ENCODE results near the gene C16orf86. TPM values are rescaled to one million over a fixed set of nuclear protein-coding genes. Genes with fewer than 3 reads are reported as not detected.
A peak's percentile ranks its signal among the peaks of the same experiment; 100 is the strongest.

C16orf86 gene
- total and polyA plus RNA-seq, 4 donors: 2.6 to 14.4 (median 5.5) TPM

- no peaks in the 10 kb centered on the region for H3K9me3 ChIP-seq (ENCODE audit: control insufficient read depth, low read length)
- H3K27me3 ChIP-seq (ENCODE audit: control insufficient read depth in 1 of 2, insufficient read depth in 2 of 2, low read length in 1 of 2): no peaks in the 10 kb centered on the region
- WGBS, 2 donors: 88 to 89% methylated on average over 6 of the region's 6 CpGs
- H3K36me3 ChIP-seq (ENCODE audit: control insufficient read depth in 1 of 2, insufficient read depth in 2 of 2, low read length in 1 of 2): no peaks in the 10 kb centered on the region
- H3K27ac ChIP-seq (ENCODE audit: low read depth in 1 of 2, low read length in 2 of 2): no peak overlapping the region
- no peak for DNase-seq
- intact Hi-C loops (cut with DNase I): loop anchor here (2.0 to 5.0 kb wide), 2 partner anchors 121 to 148 kb away; no protein-coding TSS in a partner anchor
- H3K4me3 ChIP-seq (ENCODE audit: low read length in 2 of 2): no peak overlapping the region
- no peaks in the 10 kb centered on the region for H3K4me1 ChIP-seq (ENCODE audit: control insufficient read depth in 1 of 2, insufficient read depth in 2 of 2, low read length in 2 of 2)
- ATAC-seq (ENCODE audit: low FRiP score): no peak
Observed at GRCh38 chr16:67668495-67669157, 2.0 kb downstream of the C16orf86 start.

GRCh38 chr16:67669499-67670101 lies 3.0 kb downstream of the C16orf86 start:
- no peak overlapping the region for H3K27ac ChIP-seq (ENCODE audit: low read depth in 1 of 2, low read length in 2 of 2)
- no peaks in the 10 kb centered on the region for H3K36me3 ChIP-seq (ENCODE audit: control insufficient read depth in 1 of 2, insufficient read depth in 2 of 2, low read length in 1 of 2)

GRCh38 chr16:67672306-67672705 lies 5.7 kb downstream of the C16orf86 start:
- 46 to 52% methylated on average over 4 of the region's 4 CpGs for WGBS, 2 donors
- no peaks in the 10 kb centered on the region for H3K4me1 ChIP-seq (ENCODE audit: control insufficient read depth in 1 of 2, insufficient read depth in 2 of 2, low read length in 2 of 2)
- no peak for DNase-seq

More at GRCh38 chr16:67669499-67670101, 3.0 kb downstream of the C16orf86 start:
- no peaks in the 10 kb centered on the region for H3K27me3 ChIP-seq (ENCODE audit: control insufficient read depth in 1 of 2, insufficient read depth in 2 of 2, low read length in 1 of 2)
- intact Hi-C loops (cut with DNase I): loop anchor here (2.0 to 5.0 kb wide), 2 partner anchors 122 to 149 kb away; no protein-coding TSS in a partner anchor
- no peak overlapping the region for H3K4me3 ChIP-seq (ENCODE audit: low read length in 2 of 2)
- no peaks in the 10 kb centered on the region for H3K4me1 ChIP-seq (ENCODE audit: control insufficient read depth in 1 of 2, insufficient read depth in 2 of 2, low read length in 2 of 2)
- ATAC-seq (ENCODE audit: low FRiP score) (no peak), DNase-seq (no peak)
- H3K9me3 ChIP-seq (ENCODE audit: control insufficient read depth, low read length): no peaks in the 10 kb centered on the region
- WGBS, 2 donors: 88 to 90% methylated on average over 10 of the region's 10 CpGs

GRCh38 chr16:67672739-67673662 lies 6.4 kb downstream of the C16orf86 start:
- H3K4me1 ChIP-seq (ENCODE audit: control insufficient read depth in 1 of 2, insufficient read depth in 2 of 2, low read length in 2 of 2): no peaks in the 10 kb centered on the region
- 63 to 66% methylated on average over 13 of the region's 13 CpGs for whole genome bisulfite sequencing, 2 donors
- intact Hi-C loops (cut with DNase I): no loop called here
- H3K4me3 ChIP-seq (ENCODE audit: low read length in 2 of 2): no peak overlapping the region
- H3K36me3 ChIP-seq (ENCODE audit: control insufficient read depth in 1 of 2, insufficient read depth in 2 of 2, low read length in 1 of 2): no peaks in the 10 kb centered on the region
- H3K9me3 ChIP-seq (ENCODE audit: control insufficient read depth, low read length): no peaks in the 10 kb centered on the region
- DNase-seq (peak; percentile 84), ATAC-seq (ENCODE audit: low FRiP score) (peak; percentile 55)
- no peak overlapping the region for H3K27ac ChIP-seq (ENCODE audit: low read depth in 1 of 2, low read length in 2 of 2)
- H3K27me3 ChIP-seq (ENCODE audit: control insufficient read depth in 1 of 2, insufficient read depth in 2 of 2, low read length in 1 of 2): no peaks in the 10 kb centered on the region

More at GRCh38 chr16:67672306-67672705, 5.7 kb downstream of the C16orf86 start:
- Histone ChIP-seq H3K27me3 (ENCODE audit: control insufficient read depth in 1 of 2, insufficient read depth in 2 of 2, low read length in 1 of 2) (no peaks in the 10 kb centered on the region), H3K9me3 (ENCODE audit: control insufficient read depth, low read length) (no peaks in the 10 kb centered on the region), H3K4me3 (ENCODE audit: low read length in 2 of 2) (no peak overlapping the region), H3K36me3 (ENCODE audit: control insufficient read depth in 1 of 2, insufficient read depth in 2 of 2, low read length in 1 of 2) (no peaks in the 10 kb centered on the region), H3K27ac (ENCODE audit: low read depth in 1 of 2, low read length in 2 of 2) (no peak overlapping the region)
- intact Hi-C loops (cut with DNase I): no loop called here
- ATAC-seq (ENCODE audit: low FRiP score): no peak

GRCh38 chr16:67673712-67674580 lies 7.3 kb downstream of the C16orf86 start:
- WGBS, 2 donors: 58 to 61% methylated on average over 21 of the region's 21 CpGs
- Histone ChIP-seq H3K27me3 (ENCODE audit: control insufficient read depth in 1 of 2, insufficient read depth in 2 of 2, low read length in 1 of 2) (no peaks in the 10 kb centered on the region), H3K4me3 (ENCODE audit: low read length in 2 of 2) (no peak overlapping the region), H3K4me1 (ENCODE audit: control insufficient read depth in 1 of 2, insufficient read depth in 2 of 2, low read length in 2 of 2) (no peaks in the 10 kb centered on the region), H3K36me3 (ENCODE audit: control insufficient read depth in 1 of 2, insufficient read depth in 2 of 2, low read length in 1 of 2) (no peaks in the 10 kb centered on the region), H3K9me3 (ENCODE audit: control insufficient read depth, low read length) (no peaks in the 10 kb centered on the region), H3K27ac (ENCODE audit: low read depth in 1 of 2, low read length in 2 of 2) (no peak overlapping the region)
- intact Hi-C loops (cut with DNase I): no loop called here
- DNase-seq: peak; percentile 82 to 84
- peak; percentile 59 for ATAC-seq (ENCODE audit: low FRiP score)

GRCh38 chr16:67674851-67675578 lies 8.4 kb downstream of the C16orf86 start:
- intact Hi-C loops (cut with DNase I): no loop called here
- no peaks in the 10 kb centered on the region for H3K9me3 ChIP-seq (ENCODE audit: control insufficient read depth, low read length)
- WGBS, 2 donors: 95 to 97% methylated on average over 28 of the region's 28 CpGs
- ATAC-seq (ENCODE audit: low FRiP score) (no peak), DNase-seq (no peak)
- no peaks in the 10 kb centered on the region for H3K4me1 ChIP-seq (ENCODE audit: control insufficient read depth in 1 of 2, insufficient read depth in 2 of 2, low read length in 2 of 2)
- H3K36me3 ChIP-seq (ENCODE audit: control insufficient read depth in 1 of 2, insufficient read depth in 2 of 2, low read length in 1 of 2): no peaks in the 10 kb centered on the region
- H3K27ac ChIP-seq (ENCODE audit: low read depth in 1 of 2, low read length in 2 of 2): no peak overlapping the region
- H3K4me3 ChIP-seq (ENCODE audit: low read length in 2 of 2): no peak overlapping the region
- no peaks in the 10 kb centered on the region for H3K27me3 ChIP-seq (ENCODE audit: control insufficient read depth in 1 of 2, insufficient read depth in 2 of 2, low read length in 1 of 2)

- 95 to 96% methylated on average over 17 of the region's 17 CpGs for WGBS, 2 donors
- no peaks in the 10 kb centered on the region for H3K9me3 ChIP-seq (ENCODE audit: control insufficient read depth, low read length)
- no peaks in the 10 kb centered on the region for H3K4me1 ChIP-seq (ENCODE audit: control insufficient read depth in 1 of 2, insufficient read depth in 2 of 2, low read length in 2 of 2)
- no peak overlapping the region for H3K27ac ChIP-seq (ENCODE audit: low read depth in 1 of 2, low read length in 2 of 2)
- ATAC-seq (ENCODE audit: low FRiP score): no peak
- no peak for DNase-seq
- intact Hi-C loops (cut with DNase I): no loop called here
- H3K36me3 ChIP-seq (ENCODE audit: control insufficient read depth in 1 of 2, insufficient read depth in 2 of 2, low read length in 1 of 2): no peaks in the 10 kb centered on the region
- H3K27me3 ChIP-seq (ENCODE audit: control insufficient read depth in 1 of 2, insufficient read depth in 2 of 2, low read length in 1 of 2): no peaks in the 10 kb centered on the region
- H3K4me3 ChIP-seq (ENCODE audit: low read length in 2 of 2): no peak overlapping the region
Observed at GRCh38 chr16:67675579-67675935, 8.9 kb downstream of the C16orf86 start.

Data from aorta (tissue), 5 donors.